ENCODE data around the gene ZC3H7A. TPM values are rescaled to one million over a fixed set of nuclear protein-coding genes. Genes with fewer than 3 reads are reported as not detected.
A peak's percentile ranks its signal among the peaks of the same experiment; 100 is the strongest.

ZC3H7A gene
- total RNA-seq, 1 donor from 2014 or later: 57.9 TPM

GRCh38 chr16:11799017-11799381 is 1.9 kb upstream of the ZC3H7A start:
- H3K27ac Mint-ChIP-seq (ENCODE audit: unreplicated experiment): peak overlapping the region; percentile 96
- H3K4me1 Mint-ChIP-seq (ENCODE audit: low read depth): peaks cover 63% of the 10 kb centered on the region
- TF ChIP-seq CTCF (IDR thresholded peaks at IDR 0.05): no peak
- no peaks in the 10 kb centered on the region for H3K9me3 Mint-ChIP-seq (ENCODE audit: low read depth)
- no peaks in the 10 kb centered on the region for H3K27me3 Mint-ChIP-seq (ENCODE audit: low read depth)
- peaks cover 5% of the 10 kb centered on the region for H3K36me3 Mint-ChIP-seq (ENCODE audit: low read depth)
- H3K4me3 Mint-ChIP-seq (ENCODE audit: unreplicated experiment): peak overlapping the region; percentile 88
- DNase-seq (ENCODE audit: low spot score): no peak

DNA sequence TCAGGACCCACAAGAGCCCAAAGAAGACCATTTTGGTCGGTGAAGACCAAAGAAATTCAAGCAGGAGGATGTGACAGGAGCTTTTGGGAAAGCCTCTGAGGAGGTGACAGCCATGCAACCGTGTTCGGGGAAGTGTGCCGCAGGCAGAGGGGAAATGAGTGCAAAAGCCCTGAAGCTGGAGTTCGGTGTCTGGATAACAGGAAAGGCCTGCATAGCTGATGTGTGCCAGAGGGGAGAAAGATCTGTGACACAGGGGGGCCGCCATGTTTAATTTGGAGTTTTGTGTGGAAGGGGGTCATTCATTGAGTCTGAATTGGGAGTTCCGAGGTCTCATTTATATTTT is 870 bp upstream of the ZC3H7A start:
- H3K9me3 Mint-ChIP-seq (ENCODE audit: low read depth): no peaks in the 10 kb centered on the region
- H3K27me3 Mint-ChIP-seq (ENCODE audit: low read depth): no peaks in the 10 kb centered on the region
- peaks cover 5% of the 10 kb centered on the region for H3K36me3 Mint-ChIP-seq (ENCODE audit: low read depth)
- DNase-seq (ENCODE audit: low spot score): no peak
- peak overlapping the region; percentile 96 for H3K27ac Mint-ChIP-seq (ENCODE audit: unreplicated experiment)
- no peak for TF ChIP-seq CTCF (IDR thresholded peaks at IDR 0.05)
- H3K4me3 Mint-ChIP-seq (ENCODE audit: unreplicated experiment): peak overlapping the region; percentile 88
- peaks cover 72% of the 10 kb centered on the region for H3K4me1 Mint-ChIP-seq (ENCODE audit: low read depth)

- peak overlapping the region; percentile 92 for H3K27ac Mint-ChIP-seq (ENCODE audit: unreplicated experiment)
- peaks cover 5% of the 10 kb centered on the region for H3K36me3 Mint-ChIP-seq (ENCODE audit: low read depth)
- H3K27me3 Mint-ChIP-seq (ENCODE audit: low read depth): no peaks in the 10 kb centered on the region
- peak; percentile 82 for DNase-seq (ENCODE audit: low spot score)
- H3K4me1 Mint-ChIP-seq (ENCODE audit: low read depth): peaks cover 81% of the 10 kb centered on the region
- TF ChIP-seq CTCF (IDR thresholded peaks at IDR 0.05): no peak
- H3K4me3 Mint-ChIP-seq (ENCODE audit: unreplicated experiment): peak overlapping the region; percentile 87
- no peaks in the 10 kb centered on the region for H3K9me3 Mint-ChIP-seq (ENCODE audit: low read depth)
Observed at GRCh38 chr16:11796227-11797165, 562 bp downstream of the ZC3H7A start.

GRCh38 chr16:11795887-11796226 is 1.2 kb downstream of the ZC3H7A start:
- H3K36me3 Mint-ChIP-seq (ENCODE audit: low read depth): peaks cover 5% of the 10 kb centered on the region

More at GRCh38 chr16:11795887-11796226, 1.2 kb downstream of the ZC3H7A start:
- Mint-ChIP-seq H3K4me1 (ENCODE audit: low read depth) (peaks cover 84% of the 10 kb centered on the region), H3K4me3 (ENCODE audit: unreplicated experiment) (peak overlapping the region; percentile 87), H3K27me3 (ENCODE audit: low read depth) (no peaks in the 10 kb centered on the region), H3K9me3 (ENCODE audit: low read depth) (no peaks in the 10 kb centered on the region), H3K27ac (ENCODE audit: unreplicated experiment) (peak overlapping the region; percentile 92)
- DNase-seq (ENCODE audit: low spot score): peak; percentile 34
- no peak for TF ChIP-seq CTCF (IDR thresholded peaks at IDR 0.05)

All from chondrocyte (in vitro differentiated cells).